GM18505 (cell line): ENCODE results near the gene HSBP1.

ENCODE experiments used
- ATAC-seq: cut with Tn5 transposase; IDR thresholded peaks from one replicate; pipeline ENCODE4 v1.9.1; 2021; ENCODE audit not compliant: unreplicated experiment
- POLR2A ChIP-seq: IDR thresholded peaks from 4 replicates; pipeline ENCODE4 v1.6.1; 2011; ENCODE audit warnings: borderline replicate concordance; ENCODE audit not compliant: insufficient read depth, insufficient read length; ENCODE audit errors: extremely low read depth

Gene HSBP1

DNA sequence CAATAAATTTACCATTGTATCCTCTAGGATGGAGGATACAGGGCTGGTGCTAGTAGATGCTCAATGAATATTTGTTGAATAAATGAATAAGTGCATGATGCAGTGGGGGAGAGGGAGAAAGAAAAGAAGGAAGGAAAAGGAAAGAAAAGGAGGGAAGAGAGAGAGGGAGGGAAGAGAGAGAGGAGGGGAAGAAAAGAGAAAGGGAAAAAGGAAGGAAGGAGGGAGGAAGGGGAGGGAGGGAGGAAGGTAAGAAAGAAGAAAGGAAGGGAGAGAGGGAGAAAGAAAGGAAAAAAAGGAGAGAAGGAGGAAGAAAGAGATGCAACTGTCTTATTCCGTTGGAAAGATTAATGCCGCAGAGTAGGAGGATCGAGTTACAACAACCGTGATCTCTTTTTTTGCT lies 30.4 kb downstream of the HSBP1 start:
- no peak for TF ChIP-seq POLR2A
- ATAC-seq, result no peak

DNA sequence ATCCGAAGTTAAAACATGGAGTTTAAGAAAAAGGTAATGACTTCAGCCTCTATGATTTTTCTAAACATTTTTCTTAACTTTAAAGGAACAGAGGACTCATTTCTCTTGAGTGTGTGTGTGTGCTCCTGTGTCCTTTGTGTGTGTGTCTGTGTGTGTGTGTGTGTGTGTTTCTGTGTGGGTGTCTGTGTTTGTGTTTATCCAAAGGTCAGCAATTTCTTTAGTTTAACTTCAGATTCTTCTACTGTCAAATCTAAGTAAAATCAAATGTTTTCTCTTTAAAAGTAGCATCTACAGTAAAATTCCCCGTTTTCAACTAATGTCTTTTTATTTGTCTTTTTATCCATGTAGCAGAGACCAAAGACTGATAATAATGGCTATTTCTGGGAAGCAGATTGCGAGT lies 31.8 kb downstream of the HSBP1 start:
- no peak for TF ChIP-seq POLR2A
- ATAC-seq, result no peak

DNA sequence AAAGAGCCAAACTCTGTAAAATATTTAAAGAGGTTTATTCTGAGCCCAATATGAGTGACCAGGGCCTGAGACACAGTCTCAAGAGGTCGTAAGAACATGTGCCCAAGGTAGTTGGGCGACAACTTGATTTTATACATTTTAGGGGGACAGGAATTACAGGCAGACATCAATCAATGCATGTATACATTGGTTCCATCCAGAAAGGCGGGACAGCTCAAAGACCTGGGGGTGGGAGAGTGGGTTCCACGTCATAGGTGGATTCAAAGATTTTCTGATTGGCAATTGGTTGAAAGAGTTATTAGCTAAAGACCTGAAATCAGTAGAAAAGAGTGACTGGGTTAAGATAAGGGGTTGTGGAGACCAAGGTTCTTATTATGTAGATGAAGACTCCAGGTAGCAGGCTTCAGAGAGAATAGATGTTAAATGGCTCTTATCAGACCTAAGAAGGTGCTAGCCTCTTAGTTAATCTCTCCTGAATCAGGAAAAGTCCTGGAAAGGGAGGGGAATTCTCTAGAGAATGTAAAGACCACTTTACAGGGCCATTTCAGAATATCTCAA lies 32.4 kb downstream of the HSBP1 start:
- TF ChIP-seq POLR2A, result no peak
- ATAC-seq, result no peak

DNA sequence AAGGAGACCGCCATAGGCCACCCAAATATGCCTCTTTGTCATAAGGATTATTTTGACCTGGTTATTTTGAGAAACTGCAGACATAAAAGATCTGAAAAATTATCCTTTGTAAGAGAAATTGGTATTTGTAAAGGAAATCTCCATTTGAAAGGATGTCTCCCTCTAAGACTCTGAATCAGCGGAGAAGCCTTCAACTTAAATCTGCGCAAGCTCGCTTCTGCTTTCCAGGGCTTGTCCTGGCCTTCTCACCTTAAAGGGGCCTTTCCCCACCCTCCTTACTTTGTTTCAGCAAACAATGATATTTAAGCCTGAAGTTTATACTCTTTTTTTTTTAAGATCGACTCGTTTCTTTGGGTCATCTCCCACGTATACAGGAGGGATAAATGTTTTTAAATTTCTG lies 34.5 kb downstream of the HSBP1 start:
- no peak for ATAC-seq
- no peak for TF ChIP-seq POLR2A

DNA sequence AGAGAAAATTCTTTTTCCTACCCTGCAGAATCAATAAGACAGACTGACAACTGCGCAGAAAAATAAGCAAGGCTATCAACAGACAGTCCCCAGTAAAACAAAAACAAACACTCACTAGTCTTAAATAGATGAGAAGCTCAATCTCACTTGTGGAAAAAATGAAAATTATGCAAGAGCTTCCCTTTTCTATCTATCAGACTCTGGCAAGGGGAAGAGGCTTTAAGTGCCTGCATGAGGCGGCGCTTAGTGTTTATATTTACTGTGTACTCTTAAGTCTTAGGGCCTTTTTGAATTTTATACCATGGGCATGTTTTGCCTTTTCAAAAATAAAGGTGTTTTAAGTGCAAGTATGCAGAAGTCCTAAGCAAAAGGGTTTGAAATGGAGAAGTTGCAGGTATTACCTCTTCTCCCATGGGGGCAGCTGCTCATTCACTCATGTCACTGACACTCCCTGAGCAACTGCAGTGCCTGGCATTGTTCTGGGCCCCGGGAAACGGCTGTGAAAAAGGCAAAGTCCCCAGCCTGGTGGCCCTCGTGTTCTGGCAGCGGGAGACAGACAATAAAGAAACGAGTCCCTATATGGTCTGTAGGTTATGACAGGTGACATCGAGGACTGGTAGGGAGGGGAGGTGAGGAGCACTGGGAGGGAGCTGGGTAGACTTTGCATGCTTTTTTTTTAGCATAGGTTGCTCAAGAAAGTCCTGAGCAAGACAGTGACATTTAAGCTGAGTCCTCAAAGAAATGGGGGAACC lies 35.2 kb downstream of the HSBP1 start:
- no peak for ATAC-seq
- TF ChIP-seq POLR2A, result no peak

DNA sequence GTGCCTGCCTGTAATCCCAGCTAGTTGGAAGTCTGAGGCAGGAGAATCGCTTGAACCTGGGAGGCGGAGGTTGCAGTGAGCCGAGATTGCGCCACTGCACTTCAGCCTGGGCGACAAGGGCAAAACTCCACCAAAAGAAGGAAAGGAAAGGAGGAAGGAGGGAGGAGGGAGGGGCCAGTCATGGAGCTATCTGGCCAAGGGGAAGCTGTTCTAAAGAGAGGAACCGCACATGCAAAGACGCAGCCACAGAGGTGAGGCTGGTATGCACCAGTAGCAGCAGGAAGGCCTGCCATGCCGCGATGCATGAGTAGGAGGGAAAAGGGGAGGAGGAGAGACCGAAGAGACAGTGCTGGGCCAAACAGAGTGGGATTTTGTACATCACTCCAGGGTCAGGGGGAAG lies 35.9 kb downstream of the HSBP1 start:
- no peak for TF ChIP-seq POLR2A
- no peak for ATAC-seq

DNA sequence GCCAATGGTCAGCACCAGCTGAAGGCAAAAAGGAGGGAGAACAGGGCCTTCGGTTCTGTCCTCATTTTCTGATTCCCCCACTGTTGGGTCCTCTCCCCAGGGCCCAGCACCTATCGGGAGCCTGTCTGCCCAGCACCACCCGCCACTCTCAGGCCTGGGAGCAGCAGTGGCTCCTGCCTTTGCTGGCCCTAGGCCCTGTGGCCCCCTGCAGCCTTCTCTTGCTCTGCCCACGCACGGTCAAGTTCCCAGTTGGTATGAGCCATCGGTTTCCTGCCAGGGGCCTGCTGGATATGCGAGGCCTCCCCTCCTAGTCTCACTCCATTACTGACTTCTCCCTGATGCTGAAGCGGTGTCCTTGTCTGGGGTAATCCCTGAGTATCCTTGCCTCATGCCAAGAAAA lies 37.5 kb downstream of the HSBP1 start:
- no peak for ATAC-seq

DNA sequence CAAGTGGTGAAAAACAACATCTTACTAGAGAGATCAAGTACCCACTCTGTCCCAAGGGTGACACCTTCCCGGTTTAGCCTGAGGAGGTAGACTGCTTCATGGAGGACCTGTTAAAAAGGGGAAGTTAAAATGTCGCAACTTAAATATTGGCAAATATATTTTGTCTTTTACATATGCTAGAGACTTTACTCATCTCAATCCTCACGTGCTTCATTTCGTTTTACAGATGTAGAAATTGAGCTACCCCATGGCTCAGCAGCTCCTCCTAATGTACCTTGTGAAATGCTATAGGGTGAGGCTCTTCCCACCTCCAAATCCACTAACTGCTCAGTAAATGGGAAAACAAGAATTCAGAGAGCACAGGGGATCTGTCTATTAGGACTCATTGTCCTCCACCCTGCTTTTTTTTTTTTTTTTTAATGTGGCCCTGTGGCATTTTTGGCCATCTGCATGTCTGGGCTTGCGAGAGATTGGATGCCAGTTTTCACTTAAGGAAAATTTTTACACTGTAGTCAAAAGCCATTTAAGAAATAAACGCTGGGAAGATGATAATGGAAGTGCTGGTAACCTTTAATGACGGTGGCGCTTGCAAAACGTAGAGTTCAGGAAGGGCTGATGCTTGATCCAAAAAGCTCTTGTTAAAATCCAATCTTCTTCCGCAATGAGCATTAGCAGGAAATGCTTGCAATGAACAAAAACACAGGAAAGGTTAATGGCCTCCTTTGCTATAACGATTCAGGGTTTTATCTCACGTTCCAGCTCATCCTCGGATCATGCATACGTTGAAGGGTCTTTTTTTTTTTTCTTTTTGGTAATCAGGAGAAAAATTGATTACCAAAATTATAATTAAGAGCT lies 39.8 kb downstream of the HSBP1 start:
- no peak for TF ChIP-seq POLR2A
- no peak for ATAC-seq

More for the DNA sequence above, 37.5 kb downstream of the HSBP1 start:
- no peak for TF ChIP-seq POLR2A

DNA sequence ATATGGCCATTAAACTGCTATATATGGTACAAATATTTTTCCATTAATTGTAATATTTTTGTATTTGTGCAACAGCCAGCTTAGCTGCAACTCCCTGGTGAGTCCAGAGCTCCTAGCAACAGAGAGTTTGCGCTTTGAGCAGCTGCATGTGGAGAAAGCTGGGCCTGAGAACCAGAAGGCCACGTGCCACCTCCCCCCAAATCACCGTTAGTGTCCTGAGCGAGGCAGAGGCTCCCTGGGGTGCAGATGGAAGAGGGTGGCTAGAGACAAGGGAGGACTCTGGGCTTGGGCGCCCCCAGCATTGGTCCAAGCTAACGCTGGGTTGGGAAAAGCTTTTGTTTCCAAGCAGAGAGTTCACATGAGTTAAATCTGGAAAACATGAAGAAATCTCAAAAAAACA lies 41.6 kb downstream of the HSBP1 start:
- no peak for TF ChIP-seq POLR2A
- ATAC-seq, result no peak

DNA sequence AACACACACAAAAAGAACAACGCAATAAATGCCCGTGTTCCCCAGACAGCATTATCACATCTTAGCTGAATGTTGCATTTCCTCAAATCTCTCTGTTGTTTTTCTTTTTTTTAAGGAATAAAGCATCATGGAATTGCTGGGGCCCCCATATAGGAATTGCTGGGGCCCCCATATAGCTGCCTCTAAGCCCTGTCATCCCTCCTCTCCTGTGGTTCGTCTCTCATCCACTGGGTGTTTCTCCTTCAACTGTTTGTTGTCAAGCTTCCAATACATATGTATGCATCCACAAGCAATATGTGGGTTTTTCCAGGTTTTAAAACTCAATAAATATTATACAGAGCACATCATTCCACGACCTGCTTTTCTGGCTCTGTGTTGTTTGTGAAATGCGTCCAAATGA lies 43.2 kb downstream of the HSBP1 start:
- ATAC-seq, result no peak
- TF ChIP-seq POLR2A, result no peak

DNA sequence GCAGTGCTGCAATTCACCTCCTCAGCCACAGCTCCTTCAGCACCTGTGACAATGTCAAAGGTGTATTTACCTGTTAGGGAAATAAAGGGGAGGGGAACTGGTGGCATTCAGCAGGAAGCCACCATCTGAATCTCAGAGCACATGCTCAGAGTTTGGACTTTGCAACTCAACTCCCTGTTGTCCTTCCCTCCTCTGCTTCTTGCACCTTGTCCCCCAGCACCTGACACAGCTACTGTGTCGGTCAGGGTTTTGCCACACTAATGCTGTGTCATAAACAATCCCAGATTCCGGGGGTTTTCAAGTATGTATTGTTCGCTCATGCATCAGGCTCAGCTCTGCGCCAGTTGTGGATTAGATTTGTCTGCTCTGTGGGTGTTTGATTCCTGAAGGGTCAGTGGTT lies 43.7 kb downstream of the HSBP1 start:
- no peak for ATAC-seq
- TF ChIP-seq POLR2A, result no peak

DNA sequence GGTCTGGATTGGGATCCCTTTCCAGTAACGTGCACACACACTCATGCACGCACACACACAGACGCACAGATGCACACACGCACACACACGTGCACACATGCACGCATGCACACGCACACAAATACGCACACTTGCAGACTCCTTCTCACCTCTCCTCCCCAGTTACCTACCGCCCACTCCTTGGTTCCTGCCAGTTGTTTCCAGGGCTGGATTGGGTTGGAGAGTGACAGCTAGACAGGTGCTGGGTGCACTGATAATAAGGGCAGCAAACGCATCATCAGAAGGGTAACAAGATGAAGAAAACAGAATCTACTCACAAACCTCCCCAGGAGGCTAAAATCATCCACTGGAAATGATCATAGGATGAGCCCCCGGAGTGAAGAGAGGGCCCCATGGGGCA lies 45.0 kb downstream of the HSBP1 start:
- no peak for ATAC-seq
- TF ChIP-seq POLR2A, result no peak

DNA sequence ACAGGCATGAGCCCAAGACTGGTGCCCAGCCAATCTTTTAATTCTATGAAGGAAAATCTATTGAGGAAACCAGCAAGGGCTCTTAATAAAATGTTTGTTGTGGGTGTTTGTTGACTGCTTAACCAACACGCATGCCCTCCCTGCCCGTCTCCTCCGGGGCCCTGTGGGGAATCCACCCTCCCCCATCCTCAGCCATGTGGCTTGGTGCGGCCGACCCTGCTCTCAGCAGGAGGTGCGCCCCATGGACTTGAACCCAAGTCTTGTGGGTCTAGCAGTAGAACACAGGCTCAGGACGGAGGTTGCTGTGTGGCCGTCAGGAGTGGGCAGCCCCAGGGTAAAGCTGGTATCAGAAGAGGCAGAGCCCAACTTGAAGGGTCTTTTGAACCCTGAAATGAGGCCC lies 46.1 kb downstream of the HSBP1 start:
- TF ChIP-seq POLR2A, result no peak
- ATAC-seq, result no peak

DNA sequence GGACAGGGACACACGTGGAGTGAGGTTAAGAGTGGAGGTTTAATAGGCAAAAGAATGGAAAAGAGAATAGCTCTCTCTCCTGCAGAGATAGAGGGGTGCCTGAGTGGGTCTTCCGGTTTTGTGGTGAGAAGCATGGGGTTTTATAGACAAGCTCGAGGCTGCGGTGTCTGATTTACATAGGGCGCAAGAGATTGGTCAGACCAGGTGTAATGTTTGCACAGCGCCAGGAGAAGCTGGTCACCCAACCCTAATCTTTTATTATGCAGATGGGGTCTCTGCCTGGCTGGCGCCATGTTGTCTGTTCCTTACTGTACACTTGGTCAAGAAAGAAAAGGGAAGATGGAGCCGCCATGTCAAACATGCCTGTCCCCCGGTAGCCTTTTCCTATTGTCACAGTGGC lies 46.6 kb downstream of the HSBP1 start:
- ATAC-seq, result no peak
- no peak for TF ChIP-seq POLR2A
